Measurements from ENCODE around the gene M1AP. TPM values are rescaled to one million over a fixed set of nuclear protein-coding genes. Genes with fewer than 3 reads are reported as not detected.

Gene M1AP
- polyA plus RNA-seq, 3 donors: 1.00 to 4.6 (median 1.8) TPM

DNA sequence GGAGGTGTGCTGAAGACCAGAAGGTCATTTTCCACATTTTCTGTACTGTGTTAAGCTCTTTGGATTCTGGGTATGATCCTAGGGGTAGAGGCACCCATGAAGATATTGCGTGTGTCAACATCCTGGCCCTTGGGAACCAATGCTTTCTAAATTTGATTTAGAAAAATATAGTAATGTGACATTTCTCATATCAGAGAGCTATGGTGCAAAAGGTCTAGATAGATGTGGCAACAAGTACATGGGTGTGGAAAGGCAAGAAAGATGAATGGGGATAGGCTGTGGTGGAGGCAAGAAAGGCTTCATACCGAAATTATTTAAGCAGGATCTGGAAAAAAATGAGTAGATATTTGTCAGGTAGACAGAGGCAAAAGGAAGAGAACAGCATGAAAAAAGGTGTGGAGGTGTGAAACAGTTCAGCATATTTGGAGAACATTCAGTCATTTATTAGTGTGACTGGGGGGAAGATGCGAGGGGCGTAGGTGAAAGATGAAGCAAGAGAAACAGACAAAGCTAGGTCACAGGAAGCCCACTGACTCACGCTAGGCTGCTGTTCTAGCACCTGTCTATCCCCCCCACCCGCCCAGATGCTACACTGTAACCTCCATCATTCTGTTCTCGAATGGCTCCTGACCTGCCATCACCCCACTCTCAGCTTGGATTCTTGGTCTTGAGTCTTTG, 81.9 kb downstream of the M1AP start:
- WGBS (ENCODE audit: insufficient coverage): 73% methylated on average over 3 of the region's 7 CpGs
- peak overlapping the region; percentile 77 to 94 (median 91) for H3K27ac Mint-ChIP-seq
- intact Hi-C loops (cut with micrococcal nuclease): no loop called here

DNA sequence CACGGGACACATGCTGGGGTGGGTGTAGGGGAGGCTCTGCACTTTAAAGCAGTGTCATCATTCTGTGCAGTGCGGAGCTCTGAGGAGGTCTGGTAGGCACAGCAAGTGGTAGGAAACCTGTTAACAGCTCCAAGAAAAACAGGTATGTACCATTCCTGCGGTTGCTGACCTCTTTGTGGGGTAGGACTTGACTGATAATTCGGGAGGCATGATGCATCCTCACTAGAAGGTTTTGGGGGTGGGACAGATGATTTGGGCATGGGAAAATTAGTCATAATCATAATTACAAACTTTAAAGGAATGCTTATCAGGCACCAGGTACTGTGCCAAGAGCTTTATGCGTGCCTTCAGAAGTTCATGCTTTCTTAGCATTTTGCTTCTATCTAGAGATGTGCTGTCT, 83.9 kb downstream of the M1AP start:
- H3K27ac ChIP-seq (ENCODE audit: low read depth in 1 of 2, low read length in 2 of 2): no peak overlapping the region
- H3K27ac Mint-ChIP-seq: peak overlapping the region in 1 of 7 donors; percentile 21
- H3K9me3 Mint-ChIP-seq: peaks cover 0 to 3% (median 0%) of the 10 kb centered on the region in 7 donors
- 97% methylated on average over 3 of the region's 5 CpGs for WGBS (ENCODE audit: insufficient coverage)
- TF ChIP-seq CTCF (IDR thresholded peaks at IDR 0.05): no peak
- no peaks in the 10 kb centered on the region for H3K9me3 ChIP-seq (replicated peaks in 1 of 2; ENCODE audit: control insufficient read depth in 1 of 2, insufficient read depth in 1 of 2, low read length in 2 of 2)
- no peaks in the 10 kb centered on the region for H3K36me3 ChIP-seq (replicated peaks in 1 of 2; ENCODE audit: control insufficient read depth in 1 of 2, insufficient read depth in 2 of 2, low read length in 2 of 2)
- H3K4me1 Mint-ChIP-seq: peaks cover 67% of the 10 kb centered on the region
- H4K20me1 ChIP-seq (ENCODE audit: insufficient read depth, low read length): peaks cover 4% of the 10 kb centered on the region
- peaks cover 0 to 4% of the 10 kb centered on the region in 2 donors for H3K36me3 Mint-ChIP-seq
- H3K4me1 ChIP-seq (ENCODE audit: control insufficient read depth in 1 of 2, insufficient read depth in 2 of 2, low read length in 2 of 2): peaks cover 52 to 59% of the 10 kb centered on the region in 2 donors
- H3K27me3 ChIP-seq (ENCODE audit: control insufficient read depth in 2 of 2, insufficient read depth in 2 of 2, low read length in 2 of 2): no peaks in the 10 kb centered on the region
- H3K27me3 Mint-ChIP-seq (ENCODE audit: low read depth in 3 of 3): peaks cover 0 to 2% (median 0%) of the 10 kb centered on the region in 3 donors
- intact Hi-C loops (cut with micrococcal nuclease): no loop called here
- H3K4me3 ChIP-seq (replicated peaks in 1 of 3; ENCODE audit: low read depth in 2 of 3, low read length in 3 of 3): no peak overlapping the region
- no peak overlapping the region for H3K4me3 Mint-ChIP-seq
- H3K79me2 ChIP-seq (ENCODE audit: insufficient read depth, low read length): no peaks in the 10 kb centered on the region
- H2AFZ ChIP-seq (ENCODE audit: insufficient read depth, low read depth, low read length, poor library complexity, severe bottlenecking): no peak overlapping the region
- H3K4me2 ChIP-seq (replicated peaks; ENCODE audit: extremely low read depth, low read length, poor library complexity, severe bottlenecking): no peak overlapping the region
- H3K9ac ChIP-seq (ENCODE audit: insufficient read depth, low read length, poor library complexity, severe bottlenecking): no peak overlapping the region
- no peak for DNase-seq

More for the DNA sequence above, 81.9 kb downstream of the M1AP start:
- peak overlapping the region; percentile 52 for H2AFZ ChIP-seq (ENCODE audit: insufficient read depth, low read depth, low read length, poor library complexity, severe bottlenecking)
- H3K9ac ChIP-seq (ENCODE audit: insufficient read depth, low read length, poor library complexity, severe bottlenecking): no peak overlapping the region
- H3K27ac ChIP-seq (ENCODE audit: low read depth in 1 of 2, low read length in 2 of 2): peak overlapping the region in 1 of 2 donors; percentile 77
- Mint-ChIP-seq H3K4me3 (peak overlapping the region; percentile 3 to 19), H3K4me1 (peaks cover 62% of the 10 kb centered on the region), H3K27me3 (ENCODE audit: low read depth in 3 of 3) (no peaks in the 10 kb centered on the region), H3K36me3 (peaks cover 0 to 4% of the 10 kb centered on the region in 2 donors), H3K9me3 (peaks cover 0 to 3% (median 0%) of the 10 kb centered on the region in 7 donors)
- no peaks in the 10 kb centered on the region for H3K79me2 ChIP-seq (ENCODE audit: insufficient read depth, low read length)
- no peaks in the 10 kb centered on the region for H3K36me3 ChIP-seq (replicated peaks in 1 of 2; ENCODE audit: control insufficient read depth in 1 of 2, insufficient read depth in 2 of 2, low read length in 2 of 2)
- peaks cover 59 to 67% of the 10 kb centered on the region in 2 donors for H3K4me1 ChIP-seq (ENCODE audit: control insufficient read depth in 1 of 2, insufficient read depth in 2 of 2, low read length in 2 of 2)
- peak in 1 of 3 donors; percentile 33 for DNase-seq
- H4K20me1 ChIP-seq (ENCODE audit: insufficient read depth, low read length): no peaks in the 10 kb centered on the region
- H3K9me3 ChIP-seq (replicated peaks in 1 of 2; ENCODE audit: control insufficient read depth in 1 of 2, insufficient read depth in 1 of 2, low read length in 2 of 2): no peaks in the 10 kb centered on the region
- H3K27me3 ChIP-seq (ENCODE audit: control insufficient read depth in 2 of 2, insufficient read depth in 2 of 2, low read length in 2 of 2): no peaks in the 10 kb centered on the region
- H3K4me3 ChIP-seq (replicated peaks in 1 of 3; ENCODE audit: low read depth in 2 of 3, low read length in 3 of 3): peak overlapping the region in 1 of 3 experiments; percentile 34
- H3K4me2 ChIP-seq (replicated peaks; ENCODE audit: extremely low read depth, low read length, poor library complexity, severe bottlenecking): peak overlapping the region; percentile 47
- TF ChIP-seq CTCF (IDR thresholded peaks at IDR 0.05): no peak

Data from CD14-positive monocyte (primary cell).